Upper lobe of right lung (tissue), 1 donor: Measurements from ENCODE around the gene IL1R1. TPM values are rescaled to one million over a fixed set of nuclear protein-coding genes. Genes with fewer than 3 reads are reported as not detected.
A peak's percentile ranks its signal among the peaks of the same experiment; 100 is the strongest.

Experiments
- ATAC-seq: fragments of 200-7000 bp; cut with Tn5 transposase; one replicate; pipeline ENCODE4 v1.9.1; 2020; ENCODE audit warnings: mild to moderate bottlenecking, moderate library complexity
- DNase-seq: peaks from one replicate; pipeline ENCODE4 v3.0.0-alpha.2; 2020
- H3K27ac ChIP-seq: fragments of 200-600 bp; one replicate; pipeline ENCODE4 v1.8.0; 2022
- H3K27me3 ChIP-seq: fragments of 200-600 bp; one replicate; pipeline ENCODE4 v1.8.0; 2022; ENCODE audit warnings: mild to moderate bottlenecking
- H3K36me3 ChIP-seq: fragments of 200-600 bp; one replicate; pipeline ENCODE4 v1.8.0; 2022
- H3K4me1 ChIP-seq: fragments of 200-600 bp; one replicate; pipeline ENCODE4 v1.8.0; 2022
- H3K4me3 ChIP-seq: fragments of 200-600 bp; one replicate; pipeline ENCODE4 v1.8.0; 2022; ENCODE audit warnings: mild to moderate bottlenecking
- H3K9me3 ChIP-seq: fragments of 200-600 bp; one replicate; pipeline ENCODE4 v1.8.0; 2022
- intact Hi-C: fragments of 100-400 bp; cut with DNase I; formaldehyde crosslinking; loops from one replicate; pipeline ENCODE4 v1.11.0; 2022
- total RNA-seq: library from RNA; stranded (reverse); fragmentation: NEBNext Ultra II Directional; extraction: Animal tissue kit (Norgen Biotek cat#: 25700); gene quantifications from one replicate; pipeline ENCODE4 v1.2.1, GENCODE V29; 2021
- TF ChIP-seq, protein P1 (sequence below): fragments of 200-600 bp; IDR thresholded peaks from one replicate; pipeline ENCODE4 v1.8.0; 2022; ENCODE audit warnings: antibody characterized with exemption
- donor health status: DM: no; HTN: yes; CAD: no; lungs with severe emphysema.

The IL1R1 gene
- total RNA-seq, 1 donor from 2014 or later, result 196 TPM

DNA sequence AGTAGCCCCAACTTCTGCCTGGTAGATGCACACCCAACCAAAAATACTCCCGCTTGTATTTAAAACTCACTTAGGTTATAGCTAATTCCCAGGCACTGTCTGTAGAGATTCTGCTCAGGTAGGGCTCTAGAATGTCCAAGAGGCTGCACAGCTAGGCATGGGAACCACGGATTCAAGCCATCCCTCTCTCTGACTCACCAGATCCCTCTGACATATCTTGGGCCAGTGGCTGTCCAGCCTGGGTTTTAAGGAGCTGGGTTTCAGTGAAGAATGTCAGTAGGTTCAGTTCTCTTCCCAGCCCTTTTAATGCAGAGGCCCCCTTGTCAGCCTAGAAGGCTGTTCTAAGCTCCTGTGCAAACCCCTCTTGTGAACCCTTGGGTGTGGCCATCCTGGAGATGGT lies 15.9 kb upstream of the IL1R1 start:
- Histone ChIP-seq H3K4me1 (peaks cover 26% of the 10 kb centered on the region), H3K27me3 (no peaks in the 10 kb centered on the region), H3K4me3 (no peak overlapping the region), H3K9me3 (no peaks in the 10 kb centered on the region), H3K27ac (no peak overlapping the region), H3K36me3 (no peaks in the 10 kb centered on the region)
- TF ChIP-seq, protein P1, sequence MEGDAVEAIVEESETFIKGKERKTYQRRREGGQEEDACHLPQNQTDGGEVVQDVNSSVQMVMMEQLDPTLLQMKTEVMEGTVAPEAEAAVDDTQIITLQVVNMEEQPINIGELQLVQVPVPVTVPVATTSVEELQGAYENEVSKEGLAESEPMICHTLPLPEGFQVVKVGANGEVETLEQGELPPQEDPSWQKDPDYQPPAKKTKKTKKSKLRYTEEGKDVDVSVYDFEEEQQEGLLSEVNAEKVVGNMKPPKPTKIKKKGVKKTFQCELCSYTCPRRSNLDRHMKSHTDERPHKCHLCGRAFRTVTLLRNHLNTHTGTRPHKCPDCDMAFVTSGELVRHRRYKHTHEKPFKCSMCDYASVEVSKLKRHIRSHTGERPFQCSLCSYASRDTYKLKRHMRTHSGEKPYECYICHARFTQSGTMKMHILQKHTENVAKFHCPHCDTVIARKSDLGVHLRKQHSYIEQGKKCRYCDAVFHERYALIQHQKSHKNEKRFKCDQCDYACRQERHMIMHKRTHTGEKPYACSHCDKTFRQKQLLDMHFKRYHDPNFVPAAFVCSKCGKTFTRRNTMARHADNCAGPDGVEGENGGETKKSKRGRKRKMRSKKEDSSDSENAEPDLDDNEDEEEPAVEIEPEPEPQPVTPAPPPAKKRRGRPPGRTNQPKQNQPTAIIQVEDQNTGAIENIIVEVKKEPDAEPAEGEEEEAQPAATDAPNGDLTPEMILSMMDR, result no peak
- peak; percentile 22 for ATAC-seq
- intact Hi-C loops, result no loop called here
- DNase-seq, result no peak

- H3K27ac ChIP-seq, result no peak overlapping the region
- ATAC-seq, result no peak
- no peaks in the 10 kb centered on the region for H3K27me3 ChIP-seq
- no peaks in the 10 kb centered on the region for H3K9me3 ChIP-seq
- DNase-seq, result no peak
- H3K4me1 ChIP-seq, result peaks cover 17% of the 10 kb centered on the region
- TF ChIP-seq, protein P1, result no peak
- H3K36me3 ChIP-seq, result no peaks in the 10 kb centered on the region
- intact Hi-C loops, result no loop called here
- no peak overlapping the region for H3K4me3 ChIP-seq
Observed at GRCh38 chr2:102129082-102129481, 13.5 kb upstream of the IL1R1 start.

DNA sequence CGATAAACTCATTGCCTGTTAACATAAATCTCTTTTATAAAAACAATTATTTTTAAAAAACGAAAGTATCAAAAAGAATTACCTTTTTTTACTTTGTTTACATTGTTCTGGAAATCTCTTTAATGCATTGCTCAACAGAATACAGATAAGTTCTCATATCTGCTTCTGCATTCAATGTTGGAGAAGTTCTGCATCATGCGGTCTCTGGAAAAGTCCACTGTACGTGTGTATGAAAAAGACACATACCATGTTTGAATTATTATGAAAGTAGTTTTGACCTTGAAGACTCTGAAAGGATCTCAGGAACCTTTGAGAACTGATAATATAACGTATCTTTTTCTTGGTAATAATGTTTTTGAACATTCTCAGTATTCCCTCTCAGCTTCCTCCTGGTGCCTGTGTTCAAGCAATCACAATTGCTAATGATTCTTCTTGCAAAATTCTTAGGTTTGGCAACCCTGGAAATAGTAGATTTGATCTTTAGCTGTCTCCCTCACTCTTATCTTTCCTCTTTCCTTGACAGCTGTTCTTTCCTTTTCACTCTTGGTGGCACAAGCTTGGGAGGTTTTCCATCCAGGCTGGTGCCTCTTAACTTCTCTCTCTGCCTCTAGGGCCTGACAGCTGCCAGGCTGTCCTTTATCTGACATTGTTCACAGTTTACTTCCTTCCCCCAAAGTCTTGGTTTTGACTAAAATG lies 12.4 kb upstream of the IL1R1 start:
- ATAC-seq, result no peak
- no peaks in the 10 kb centered on the region for H3K27me3 ChIP-seq
- no peaks in the 10 kb centered on the region for H3K36me3 ChIP-seq
- no peak overlapping the region for H3K4me3 ChIP-seq
- intact Hi-C loops, result no loop called here
- no peak for DNase-seq
- H3K9me3 ChIP-seq, result no peaks in the 10 kb centered on the region
- H3K27ac ChIP-seq, result no peak overlapping the region
- TF ChIP-seq, protein P1, result no peak
- peaks cover 17% of the 10 kb centered on the region for H3K4me1 ChIP-seq

DNA sequence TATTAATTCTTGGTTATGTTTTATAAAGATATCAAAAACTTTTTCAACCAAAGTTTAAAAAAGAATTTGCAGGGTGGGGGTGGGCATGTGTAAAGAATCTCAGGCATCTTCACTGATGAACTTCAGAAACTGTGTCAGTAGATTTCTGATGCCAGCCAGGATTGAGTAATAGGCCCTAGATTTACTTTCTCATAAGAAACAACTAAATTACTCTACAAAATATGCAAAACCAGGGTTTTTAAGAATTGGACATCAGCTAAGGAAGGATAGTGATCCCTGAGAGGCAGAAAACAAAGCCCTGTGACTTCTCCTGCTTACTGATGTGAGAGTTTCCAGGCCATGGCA lies 11.9 kb upstream of the IL1R1 start:
- no peaks in the 10 kb centered on the region for H3K27me3 ChIP-seq
- DNase-seq (no peak), ATAC-seq (no peak)
- no peak overlapping the region for H3K27ac ChIP-seq
- no peak overlapping the region for H3K4me3 ChIP-seq
- peaks cover 17% of the 10 kb centered on the region for H3K4me1 ChIP-seq
- no peaks in the 10 kb centered on the region for H3K36me3 ChIP-seq
- intact Hi-C loops, result no loop called here
- no peaks in the 10 kb centered on the region for H3K9me3 ChIP-seq
- TF ChIP-seq, protein P1, result no peak

- H3K4me3 ChIP-seq, result no peak overlapping the region
- intact Hi-C loops, result no loop called here
- no peaks in the 10 kb centered on the region for H3K36me3 ChIP-seq
- peaks cover 17% of the 10 kb centered on the region for H3K4me1 ChIP-seq
- DNase-seq (no peak), ATAC-seq (no peak)
- H3K27ac ChIP-seq, result no peak overlapping the region
- TF ChIP-seq, protein P1, result no peak
- no peaks in the 10 kb centered on the region for H3K9me3 ChIP-seq
- H3K27me3 ChIP-seq, result no peaks in the 10 kb centered on the region
Observed at GRCh38 chr2:102131564-102131963, 11.0 kb upstream of the IL1R1 start.

DNA sequence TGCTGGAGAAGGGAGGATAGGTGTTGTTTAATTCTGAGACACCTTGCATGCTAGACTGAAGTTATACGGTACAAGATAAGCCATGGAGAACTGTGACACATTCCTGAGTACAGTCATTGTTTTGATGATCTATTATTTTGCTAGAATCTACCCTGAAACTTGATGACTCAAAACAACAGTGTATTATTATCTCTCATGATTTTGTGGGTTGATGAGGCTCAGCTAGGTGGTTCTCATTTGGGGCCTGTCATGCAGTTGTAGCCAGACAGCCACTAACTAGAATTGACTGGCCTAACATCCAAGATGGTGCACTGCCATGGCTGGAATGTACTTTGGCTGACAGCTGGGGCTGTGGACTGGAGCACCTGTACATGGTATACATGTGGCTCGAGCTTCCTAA lies 5.4 kb upstream of the IL1R1 start:
- no peaks in the 10 kb centered on the region for H3K27me3 ChIP-seq
- no peak for ATAC-seq
- H3K4me1 ChIP-seq, result peaks cover 32% of the 10 kb centered on the region
- no peaks in the 10 kb centered on the region for H3K36me3 ChIP-seq
- H3K9me3 ChIP-seq, result no peaks in the 10 kb centered on the region
- DNase-seq, result no peak
- intact Hi-C loops, result no loop called here
- H3K27ac ChIP-seq, result no peak overlapping the region
- no peak overlapping the region for H3K4me3 ChIP-seq
- TF ChIP-seq, protein P1, result no peak
